Upper lobe of right lung (tissue), 1 donor: ENCODE measurements around the gene GIMAP5. TPM values are rescaled to one million over a fixed set of nuclear protein-coding genes. Genes with fewer than 3 reads are reported as not detected.

Source experiments
- ATAC-seq: fragments of 200-7000 bp; cut with Tn5 transposase; one replicate; pipeline ENCODE4 v1.9.1; 2020; ENCODE audit warnings: mild to moderate bottlenecking, moderate library complexity
- DNase-seq: peaks from one replicate; pipeline ENCODE4 v3.0.0-alpha.2; 2020
- H3K27ac ChIP-seq: fragments of 200-600 bp; one replicate; pipeline ENCODE4 v1.8.0; 2022
- H3K27me3 ChIP-seq: fragments of 200-600 bp; one replicate; pipeline ENCODE4 v1.8.0; 2022; ENCODE audit warnings: mild to moderate bottlenecking
- H3K36me3 ChIP-seq: fragments of 200-600 bp; one replicate; pipeline ENCODE4 v1.8.0; 2022
- H3K4me1 ChIP-seq: fragments of 200-600 bp; one replicate; pipeline ENCODE4 v1.8.0; 2022
- H3K4me3 ChIP-seq: fragments of 200-600 bp; one replicate; pipeline ENCODE4 v1.8.0; 2022; ENCODE audit warnings: mild to moderate bottlenecking
- H3K9me3 ChIP-seq: fragments of 200-600 bp; one replicate; pipeline ENCODE4 v1.8.0; 2022
- CTCF ChIP-seq: fragments of 200-600 bp; IDR thresholded peaks from one replicate; pipeline ENCODE4 v1.8.0; 2022; ENCODE audit warnings: antibody characterized with exemption
- intact Hi-C: fragments of 100-400 bp; cut with DNase I; formaldehyde crosslinking; loops from one replicate; pipeline ENCODE4 v1.11.0; 2022
- total RNA-seq: library from RNA; stranded (reverse); fragmentation: NEBNext Ultra II Directional; extraction: Animal tissue kit (Norgen Biotek cat#: 25700); gene quantifications from one replicate; pipeline ENCODE4 v1.2.1, GENCODE V29; 2021
- donor health status: DM: no; HTN: yes; CAD: no; lungs with severe emphysema.

GIMAP5 gene
- total RNA-seq, 1 donor from 2014 or later: 41.8 TPM

DNA sequence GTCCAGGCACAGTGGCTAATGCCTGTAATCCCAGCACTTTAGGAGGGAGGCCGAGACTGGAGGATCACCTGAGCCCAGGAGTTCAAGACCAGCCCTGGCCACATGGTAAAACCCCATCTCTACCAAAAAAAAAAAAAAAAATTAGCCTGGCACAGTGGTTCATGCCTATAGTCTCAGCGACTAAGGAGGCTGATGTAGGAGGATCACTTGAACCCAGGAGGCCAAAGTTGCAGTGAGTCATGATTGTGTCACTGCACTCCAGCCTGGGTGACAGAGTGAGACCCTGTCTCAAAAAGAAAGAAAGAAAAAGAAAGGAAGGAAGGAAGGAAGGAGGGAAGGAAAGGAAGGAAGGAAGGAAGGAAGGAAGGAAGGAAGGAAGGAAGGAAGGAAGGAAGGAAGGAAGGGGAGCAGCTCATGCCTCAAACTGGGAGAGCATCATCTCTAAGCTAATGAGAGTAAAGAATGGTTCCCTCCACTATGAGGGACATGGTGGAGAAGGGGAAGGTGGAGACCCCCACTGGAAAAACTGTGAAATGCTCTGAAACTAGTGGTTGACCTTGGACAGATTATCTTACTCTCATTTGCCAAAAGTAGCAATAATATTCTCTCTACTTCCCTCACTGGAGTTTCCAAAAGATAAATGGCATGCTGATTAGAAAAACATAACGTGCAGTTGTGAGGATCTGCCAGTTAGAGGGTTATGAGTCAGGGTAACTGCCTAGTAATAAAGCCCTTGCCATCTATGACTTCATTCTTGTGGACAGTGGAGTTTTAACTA is 16.8 kb downstream of the GIMAP5 start:
- H3K9me3 ChIP-seq: no peaks in the 10 kb centered on the region
- DNase-seq (no peak), ATAC-seq (peak; percentile 52)
- H3K27ac ChIP-seq: no peak overlapping the region
- no peaks in the 10 kb centered on the region for H3K36me3 ChIP-seq
- no peak overlapping the region for H3K4me3 ChIP-seq
- TF ChIP-seq CTCF: peak; percentile 30
- peaks cover 11% of the 10 kb centered on the region for H3K4me1 ChIP-seq
- H3K27me3 ChIP-seq: no peaks in the 10 kb centered on the region
- intact Hi-C loops: loop anchor here (10.0 kb wide), 1 partner anchor 309 kb away; no protein-coding TSS in a partner anchor

GRCh38 chr7:150754951-150755350 is 17.7 kb downstream of the GIMAP5 start:
- DNase-seq: no peak
- ATAC-seq: no peak
- Histone ChIP-seq H3K4me3 (no peak overlapping the region), H3K27me3 (no peaks in the 10 kb centered on the region), H3K4me1 (peaks cover 11% of the 10 kb centered on the region), H3K36me3 (no peaks in the 10 kb centered on the region), H3K27ac (peak overlapping the region; percentile 3), H3K9me3 (no peaks in the 10 kb centered on the region)
- intact Hi-C loops: loop anchor here (10.0 kb wide), 1 partner anchor 310 kb away; no protein-coding TSS in a partner anchor
- no peak for TF ChIP-seq CTCF

- no peak for DNase-seq
- intact Hi-C loops: loop anchor here (10.0 kb wide), 1 partner anchor 311 kb away; no protein-coding TSS in a partner anchor
- H3K27me3 ChIP-seq: no peaks in the 10 kb centered on the region
- H3K9me3 ChIP-seq: no peaks in the 10 kb centered on the region
- H3K4me1 ChIP-seq: peaks cover 11% of the 10 kb centered on the region
- no peaks in the 10 kb centered on the region for H3K36me3 ChIP-seq
- H3K4me3 ChIP-seq: no peak overlapping the region
- H3K27ac ChIP-seq: peak overlapping the region; percentile 62
- TF ChIP-seq CTCF: no peak
- peak; percentile 73 for ATAC-seq
Measured at GRCh38 chr7:150755473-150756099, 18.4 kb downstream of the GIMAP5 start.

GRCh38 chr7:150756166-150756565 is 18.9 kb downstream of the GIMAP5 start:
- Histone ChIP-seq H3K36me3 (no peaks in the 10 kb centered on the region), H3K4me1 (peaks cover 11% of the 10 kb centered on the region), H3K9me3 (no peaks in the 10 kb centered on the region), H3K4me3 (no peak overlapping the region), H3K27ac (peak overlapping the region; percentile 62), H3K27me3 (no peaks in the 10 kb centered on the region)
- no peak for TF ChIP-seq CTCF
- DNase-seq (no peak), ATAC-seq (no peak)
- intact Hi-C loops: loop anchor here (10.0 kb wide), 1 partner anchor 311 kb away; no protein-coding TSS in a partner anchor

DNA sequence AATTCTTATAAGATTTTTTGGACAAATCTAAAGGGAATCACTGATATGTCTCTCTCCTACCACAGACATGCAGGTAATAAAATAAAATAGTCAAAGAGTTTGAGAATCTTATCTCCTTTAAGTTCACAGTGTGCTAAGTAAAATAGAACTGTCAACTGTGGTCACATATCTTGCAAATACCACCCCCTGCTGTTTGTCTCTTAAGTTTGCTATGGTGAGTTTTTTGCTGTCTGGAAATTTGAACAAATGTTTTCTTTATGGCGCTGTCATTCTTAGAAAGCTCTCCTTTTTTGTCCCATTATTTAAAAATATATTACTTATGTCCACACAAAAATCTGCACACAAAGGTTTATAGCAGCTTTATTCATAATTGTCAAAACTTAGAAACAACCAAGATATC is 19.6 kb downstream of the GIMAP5 start:
- ATAC-seq (peak; percentile 53), DNase-seq (no peak)
- H3K27ac ChIP-seq: peak overlapping the region; percentile 62
- intact Hi-C loops: loop anchor here (10.0 kb wide), 1 partner anchor 312 kb away; no protein-coding TSS in a partner anchor
- no peaks in the 10 kb centered on the region for H3K9me3 ChIP-seq
- no peaks in the 10 kb centered on the region for H3K27me3 ChIP-seq
- H3K36me3 ChIP-seq: no peaks in the 10 kb centered on the region
- no peak overlapping the region for H3K4me3 ChIP-seq
- TF ChIP-seq CTCF: peak; percentile 56
- H3K4me1 ChIP-seq: peaks cover 11% of the 10 kb centered on the region
